ENCODE data around the gene MCRIP2. TPM values are rescaled to one million over a fixed set of nuclear protein-coding genes. Genes with fewer than 3 reads are reported as not detected.

Gene MCRIP2
- total RNA-seq, 4 donors from 2014 or later = 19.2 to 60.7 (median 39.7) TPM

- TF ChIP-seq CTCF (IDR thresholded peaks at IDR 0.05; ENCODE audit: low read depth) = no peak
Measured at GRCh38 chr16:595942-596735, 45.5 kb upstream of the MCRIP2 start.

GRCh38 chr16:596736-597060, 44.9 kb upstream of the MCRIP2 start:
- TF ChIP-seq CTCF (IDR thresholded peaks at IDR 0.05; ENCODE audit: low read depth) = no peak

GRCh38 chr16:598823-599739, 42.5 kb upstream of the MCRIP2 start:
- TF ChIP-seq CTCF (IDR thresholded peaks at IDR 0.05; ENCODE audit: low read depth) = no peak

- no peak for TF ChIP-seq CTCF (IDR thresholded peaks at IDR 0.05; ENCODE audit: low read depth)
Measured at GRCh38 chr16:600781-601180, 40.8 kb upstream of the MCRIP2 start.

- no peak for TF ChIP-seq CTCF (IDR thresholded peaks at IDR 0.05; ENCODE audit: low read depth)
Measured at GRCh38 chr16:603933-604332, 37.7 kb upstream of the MCRIP2 start.

GRCh38 chr16:606656-607307, 34.8 kb upstream of the MCRIP2 start:
- TF ChIP-seq CTCF (IDR thresholded peaks at IDR 0.05; ENCODE audit: low read depth) = no peak

- no peak for TF ChIP-seq CTCF (IDR thresholded peaks at IDR 0.05; ENCODE audit: low read depth)
Measured at GRCh38 chr16:608019-608418, 33.6 kb upstream of the MCRIP2 start.

All from subcutaneous adipose tissue (tissue), 4 donors.